K562 (cell line): Measurements from ENCODE around the gene ZNF335. TPM values are rescaled to one million over a fixed set of nuclear protein-coding genes. Genes with fewer than 3 reads are reported as not detected.

Source experiments
- ATAC-seq: fragments of 200-7000 bp; cut with Tn5 transposase; 3 replicates; pipeline ENCODE4 v1.9.1; 2020; ENCODE audit warnings: moderate library complexity
- BruUV-seq: library from RNA; stranded (reverse); fragments of 400-500 nt; replicated peaks from 2 replicates; lab custom pipeline; 2021; lab: Mats Ljungman, UMichigan
- CTCF ChIA-PET: fragments of 300-600 bp; formaldehyde crosslinking; extraction: SDS; loops from one replicate; lab custom pipeline; 2021; ENCODE audit warnings: low intra/inter-chr PET ratio; lab: Yijun Ruan, JAX
- POLR2A ChIA-PET: fragments of 300-600, 350-650 bp; sonication (Branson Sonifier 250); formaldehyde crosslinking; extraction: SDS; loops from one replicate; lab custom pipeline; 2021; ENCODE audit warnings: antibody characterized with exemption, inconsistent platforms; lab: Yijun Ruan, JAX
- DNase-seq, 4 experiments: peaks; one replicate each; pipeline versions ENCODE4 v3.0.0 to v3.0.0-alpha.2; 2011 to 2018; ENCODE audit warnings: low spot score in 3 of 4, mixed read lengths in 3 of 4; ENCODE audit errors: extremely low read depth in 1 of 4
- FAIRE-seq: peaks from 2 replicates; lab custom pipeline; 2011; peaks lifted over from hg19 to GRCh38; lab: Jason Lieb, UNC
- H2AFZ ChIP-seq: 2 replicates; pipeline ENCODE4 v1.6.0; 2011; ENCODE audit warnings: low read depth, low read length, control low read depth, inconsistent platforms
- H3K27ac ChIP-seq: fragments of 200-600 bp; 3 replicates; pipeline ENCODE4 v1.8.0; 2011; ENCODE audit warnings: low read depth, mild to moderate bottlenecking, control low read depth, inconsistent platforms, low read length, moderate library complexity, mixed read lengths; ENCODE audit errors: extremely low read depth
- H3K27me3 ChIP-seq, 2 experiments: fragments of 300-600 bp in 1 of 2; 2 replicates in 1 of 2; 3 replicates in 1 of 2; pipeline versions ENCODE4 v1.6.0 to v1.8.0; 2011; ENCODE audit warnings: inconsistent platforms in 2 of 2, low read length in 2 of 2, mild to moderate bottlenecking in 1 of 2, mixed read lengths in 1 of 2, moderate library complexity in 1 of 2; ENCODE audit not compliant: control insufficient read depth in 2 of 2, insufficient read depth in 2 of 2
- H3K36me3 ChIP-seq: fragments of 300-600 bp; 3 replicates; pipeline ENCODE4 v1.8.0; 2011; ENCODE audit warnings: mild to moderate bottlenecking, low read length, inconsistent platforms; ENCODE audit not compliant: control insufficient read depth, insufficient read depth
- H3K4me1 ChIP-seq, 2 experiments: fragments of 200-600 bp in 1 of 2; replicated peaks in 1 of 2; 2 replicates in 1 of 2; 3 replicates in 1 of 2; pipeline versions ENCODE4 v1.5.1 to v1.8.0; 2011; ENCODE audit warnings: inconsistent platforms in 2 of 2, low read length in 2 of 2, mild to moderate bottlenecking in 1 of 2, mixed read lengths in 1 of 2, moderate library complexity in 1 of 2; ENCODE audit not compliant: control insufficient read depth in 2 of 2, insufficient read depth in 2 of 2
- H3K4me2 ChIP-seq: 2 replicates; pipeline ENCODE4 v1.6.1; 2011; ENCODE audit warnings: low read length, control low read depth, inconsistent platforms, mixed read lengths; ENCODE audit not compliant: insufficient read depth
- H3K4me3 ChIP-seq: fragments of 200-600 bp; sonication (generic), shearing (Covaris generic); 2 replicates; pipeline ENCODE4 v1.5.1; 2016; ENCODE audit warnings: control low read depth, inconsistent platforms
- H3K79me2 ChIP-seq: fragments of 200-600 bp; 3 replicates; pipeline ENCODE4 v1.8.0; 2011; ENCODE audit warnings: low read length, inconsistent platforms; ENCODE audit not compliant: control insufficient read depth, insufficient read depth
- H3K9ac ChIP-seq, 2 experiments: 2 replicates each; pipeline versions ENCODE4 v1.6.0 to v1.6.1; 2011; ENCODE audit warnings: low read depth in 2 of 2, low read length in 2 of 2, control low read depth in 1 of 2, inconsistent platforms in 1 of 2, mild to moderate bottlenecking in 1 of 2, mixed read lengths in 1 of 2; ENCODE audit not compliant: insufficient read depth in 1 of 2
- H3K9me1 ChIP-seq: one replicate; pipeline ENCODE4 v1.6.0; 2011; ENCODE audit warnings: inconsistent platforms, mild to moderate bottlenecking, low read length, moderate library complexity; ENCODE audit not compliant: control insufficient read depth, insufficient read depth
- H3K9me3 ChIP-seq: replicated peaks from 2 replicates; pipeline ENCODE4 v1.5.1; 2011; ENCODE audit warnings: low read depth, low read length, inconsistent platforms; ENCODE audit not compliant: control insufficient read depth, insufficient read depth
- H4K20me1 ChIP-seq: replicated peaks from 2 replicates; pipeline ENCODE4 v1.6.1; 2011; ENCODE audit warnings: low read length, inconsistent platforms, mixed read lengths; ENCODE audit not compliant: control insufficient read depth, insufficient read depth
- GATAD2A ChIP-seq: fragments of 450-650 bp; IDR thresholded peaks from 2 replicates; pipeline ENCODE4 v1.6.1; 2017
- ID3 ChIP-seq, 2 experiments: fragments of 250-450 bp in 1 of 2; fragments of 450-650 bp in 1 of 2; sonication (Bioruptor Pico) in 1 of 2; IDR thresholded peaks; 2 replicates each; pipeline versions ENCODE4 v1.6.1 to v1.8.0; 2016 to 2021; ENCODE audit warnings: mild to moderate bottlenecking in 2 of 2, moderate library complexity in 2 of 2, missing compliant biosample characterization in 1 of 2, missing genetic modification characterization in 1 of 2
- POLR2G ChIP-seq: fragments of 200-400 bp; formaldehyde crosslinking; IDR thresholded peaks from 2 replicates; pipeline ENCODE4 v1.6.1; 2017; ENCODE audit warnings: low read depth, mild to moderate bottlenecking, antibody characterized with exemption, low read length, moderate library complexity
- RBFOX2 ChIP-seq: fragments of 200-400 bp; formaldehyde crosslinking; IDR thresholded peaks from 2 replicates; pipeline ENCODE4 v1.6.1; 2017; ENCODE audit warnings: low read depth, mild to moderate bottlenecking, low read length, moderate library complexity
- TRIM25 ChIP-seq: fragments of 450-650 bp; IDR thresholded peaks from 2 replicates; pipeline ENCODE4 v1.7.0; 2016; ENCODE audit warnings: borderline replicate concordance
- WGBS: fragments of 100-300 bp; shearing (Covaris generic); methylation state at CpG from one replicate; pipeline ENCODE4 v1.1.6; 2016; ENCODE audit warnings: low coverage, mixed read lengths; ENCODE audit not compliant: insufficient coverage; ENCODE audit errors: missing lambda C conversion rate; 5-methylcytosine and 5-hydroxymethylcytosine counted together
- in situ Hi-C: fragments of 300-500 bp; cut with MboI; formaldehyde crosslinking; loops from 4 replicates; pipeline ENCODE4 v1.15.0; 2018; ENCODE audit warnings: inconsistent platforms, mixed read lengths
- intact Hi-C: fragments of 100-400 bp; cut with micrococcal nuclease; formaldehyde crosslinking; loops from 2 replicates; pipeline ENCODE4 v1.14.2; 2022
- polyA plus RNA-seq, 8 experiments: library from polyadenylated mRNA; depleted of rRNA in 4 of 8; stranded (reverse) in 5 of 8; unstranded in 3 of 8; fragments of >200 nt; fragmentation: Nextera tagmentation in 2 of 8; fragmentation: Illumina TruSeq in 1 of 8; extraction: Ambion mirVana in 2 of 8; extraction: Trizol in 1 of 8; gene quantifications; 2 replicates each; pipeline versions ENCODE4 v1.2.1 to v1.2.3, GENCODE V29; 2011 to 2014; ENCODE audit warnings: inconsistent platforms in 1 of 8, missing spikeins in 1 of 8
- total RNA-seq, 7 experiments: library from RNA; depleted of rRNA in 6 of 7; stranded (reverse); fragments of >200 nt in 6 of 7; fragmentation: Illumina TruSeq in 2 of 7; extraction: Trizol in 2 of 7; gene quantifications; 2 replicates each; pipeline versions ENCODE4 v1.2.1 to v1.2.3, GENCODE V29; 2011 to 2021; ENCODE audit warnings: low replicate concordance in 1 of 7

Gene ZNF335
- total and polyA plus RNA-seq, 9 of the 15 experiments (the other 6 are each of a cell fraction or from before 2014, with no cell fraction given) = 0.39 to 16.0 (median 7.6) TPM

DNA sequence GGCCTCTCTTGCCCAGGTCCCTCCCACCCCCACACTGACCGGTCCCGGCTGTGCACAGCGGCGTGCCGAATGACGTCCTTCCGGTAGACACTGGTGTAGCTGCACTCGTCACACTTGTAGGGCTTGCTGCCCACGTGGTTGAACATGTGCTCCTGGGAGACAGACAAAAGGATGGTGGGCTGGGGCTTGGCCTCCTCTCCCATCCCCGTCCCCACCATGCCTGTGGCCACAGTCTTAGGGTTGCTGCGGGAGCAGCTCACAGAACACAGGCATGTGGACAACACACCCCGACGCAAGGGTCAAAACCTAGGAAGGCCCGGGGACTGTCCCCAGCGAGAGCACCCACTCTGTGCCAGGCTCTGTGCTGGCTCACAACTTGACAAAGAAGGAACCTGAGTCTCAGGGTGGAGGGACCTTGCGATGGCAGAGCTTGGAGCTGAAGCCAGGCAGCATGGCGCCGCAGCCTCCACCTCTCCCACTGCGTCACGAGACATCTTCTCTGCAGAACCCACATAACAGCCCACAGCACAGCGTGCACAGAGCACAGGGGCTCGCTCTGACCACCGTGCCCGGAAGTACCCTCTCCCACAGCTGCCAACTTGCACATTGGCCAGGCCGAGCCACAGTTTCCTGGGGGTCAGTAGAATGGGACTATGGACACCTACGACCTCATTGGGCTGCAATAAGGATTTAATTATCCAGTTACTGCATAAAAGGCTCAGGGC lies 9.8 kb downstream of the ZNF335 start:
- intact Hi-C loops (loop anchor here (5.0 kb wide), 1 partner anchor 70 kb away; the partner anchor contains the start of genes CTSA and NEURL2), in situ Hi-C loops (loop anchor here (5.0 kb wide), 1 partner anchor 165 kb away; no protein-coding TSS in a partner anchor)
- peaks cover 83% of the 10 kb centered on the region; the same call in 2 of the 3 replicates for H3K36me3 ChIP-seq
- ChIA-PET CTCF (interaction anchor here (1.1 to 2.8 kb wide), 4 partner anchors 29 to 163 kb away, joined by 3 to 13 read pairs (median 8); no protein-coding TSS in a partner anchor), POLR2A (interaction anchor here (1.0 to 4.3 kb wide), 4 partner anchors 8 to 163 kb away, joined by 3 to 20 read pairs (median 8); no protein-coding TSS in a partner anchor)
- peaks cover 0 to 16% of the 10 kb centered on the region in 2 experiments; a peak in 2 of 5 replicates for H3K4me1 ChIP-seq
- H3K9me1 ChIP-seq = no peaks in the 10 kb centered on the region
- FAIRE-seq = no peak
- peak overlapping the region in 1 of 2 experiments; percentile 32; a peak in 1 of 4 replicates for H3K9ac ChIP-seq
- DNase-seq = no peak
- no peak overlapping the region for H3K27ac ChIP-seq
- peaks cover 6% of the 10 kb centered on the region; the same call in 1 of the 2 replicates for H4K20me1 ChIP-seq
- no peak for ATAC-seq
- H3K79me2 ChIP-seq = no peaks in the 10 kb centered on the region
- no peaks in the 10 kb centered on the region for H3K27me3 ChIP-seq
- no peak overlapping the region for H2AFZ ChIP-seq
- H3K4me2 ChIP-seq = no peak overlapping the region
- BruUV-seq = no TSS peak
- no peak overlapping the region for H3K4me3 ChIP-seq
- no peaks in the 10 kb centered on the region for H3K9me3 ChIP-seq
- TF ChIP-seq POLR2G = peak; percentile 59
- TF ChIP-seq ID3 (CRISPR knock-in tag; IDR thresholded peaks at IDR 0.05) = no peak
- no peak for TF ChIP-seq ID3 (tag; IDR thresholded peaks at IDR 0.05)
- peak; percentile 49 for TF ChIP-seq RBFOX2
- TF ChIP-seq GATAD2A = no peak
- TF ChIP-seq TRIM25 = no peak
- WGBS = 90% methylated on average over 25 of the region's 26 CpGs
